Neural cell (in vitro differentiated cells): ENCODE data around the gene PPFIA4. TPM values are rescaled to one million over a fixed set of nuclear protein-coding genes. Genes with fewer than 3 reads are reported as not detected.

Source experiments
- H2AFZ ChIP-seq: fragments of 200-600, 300-800 bp; sonication (generic), shearing (Covaris generic); 2 replicates; pipeline ENCODE4 v1.6.0; 2014; ENCODE audit warnings: low read depth, mild to moderate bottlenecking, antibody characterized with exemption, low read length, moderate library complexity
- H3F3A ChIP-seq: fragments of 200-600 bp; shearing (Covaris generic); 2 replicates; pipeline ENCODE4 v1.6.1; 2016; ENCODE audit warnings: mild to moderate bottlenecking, moderate library complexity, mixed read lengths, antibody characterized with exemption, low read length; ENCODE audit not compliant: insufficient read depth, poor library complexity, severe bottlenecking
- H3K27ac ChIP-seq: fragments of 200-600, 300-800 bp; sonication (generic), shearing (Covaris generic); 2 replicates; pipeline ENCODE4 v1.5.1; 2014; ENCODE audit warnings: mild to moderate bottlenecking, low read length, moderate library complexity
- H3K27me3 ChIP-seq: fragments of 300-800, 200-600 bp; sonication (generic), shearing (Covaris generic); 2 replicates; pipeline ENCODE4 v1.6.0; 2014; ENCODE audit warnings: mild to moderate bottlenecking, low read depth, low read length, moderate library complexity; ENCODE audit not compliant: insufficient read depth
- H3K36me3 ChIP-seq: fragments of 300-800, 200-600 bp; sonication (generic), shearing (Covaris generic); 2 replicates; pipeline ENCODE4 v1.5.1; 2014; ENCODE audit warnings: mild to moderate bottlenecking, antibody characterized with exemption, low read length, moderate library complexity; ENCODE audit not compliant: insufficient read depth
- H3K4me2 ChIP-seq: fragments of 300-800, 200-600 bp; sonication (generic), shearing (Covaris generic); 2 replicates; pipeline ENCODE4 v1.6.0; 2014; ENCODE audit warnings: mild to moderate bottlenecking, low read length
- H3K4me3 ChIP-seq: fragments of 300-800, 200-600 bp; sonication (generic), shearing (Covaris generic); 2 replicates; pipeline ENCODE4 v1.5.1; 2014; ENCODE audit warnings: mild to moderate bottlenecking, low read length, moderate library complexity
- H3K79me2 ChIP-seq: fragments of 200-600 bp; shearing (Covaris generic); replicated peaks from 2 replicates; pipeline ENCODE4 v1.6.0; 2014; ENCODE audit warnings: mild to moderate bottlenecking, low read length, moderate library complexity; ENCODE audit not compliant: insufficient read depth
- H3K9ac ChIP-seq: fragments of 300-800, 200-600 bp; sonication (generic), shearing (Covaris generic); 2 replicates; pipeline ENCODE4 v1.6.1; 2016; ENCODE audit warnings: mild to moderate bottlenecking, low read length, mixed read lengths
- H3K9me2 ChIP-seq: fragments of 200-600 bp; shearing (Covaris generic); 2 replicates; pipeline ENCODE4 v1.6.1; 2016; ENCODE audit warnings: mild to moderate bottlenecking, low read length, mixed read lengths; ENCODE audit not compliant: insufficient read depth
- H3K9me3 ChIP-seq: fragments of 200-600, 300-800 bp; sonication (generic), shearing (Covaris generic); 2 replicates; pipeline ENCODE4 v1.6.1; 2016; ENCODE audit warnings: mild to moderate bottlenecking, mixed run types, low read length, moderate library complexity, mixed read lengths
- H4K20me1 ChIP-seq: fragments of 200-600 bp; shearing (Covaris generic); 2 replicates; pipeline ENCODE4 v1.6.1; 2016; ENCODE audit warnings: mild to moderate bottlenecking, mixed run types; ENCODE audit not compliant: insufficient read depth
- EP300 ChIP-seq: fragments of 450-650 bp; conservative IDR thresholded peaks from 2 replicates; pipeline ENCODE4 v1.6.1; 2014; ENCODE audit warnings: antibody characterized with exemption, mild to moderate bottlenecking, moderate library complexity; ENCODE audit not compliant: poor library complexity, severe bottlenecking
- EZH2 ChIP-seq: fragments of 200-600, 300-800 bp; shearing (Covaris generic), sonication (generic); IDR thresholded peaks from 2 replicates; pipeline ENCODE4 v1.6.1; 2014; ENCODE audit warnings: antibody characterized with exemption, low read length, borderline replicate concordance, mild to moderate bottlenecking; ENCODE audit not compliant: insufficient read depth, poor library complexity, severe bottlenecking
- MXI1 ChIP-seq: fragments of 450-650 bp; conservative IDR thresholded peaks from 2 replicates; pipeline ENCODE4 v1.6.1; 2014; ENCODE audit warnings: antibody characterized with exemption, mild to moderate bottlenecking; ENCODE audit not compliant: poor library complexity, severe bottlenecking
- POLR2AphosphoS5 ChIP-seq: IDR thresholded peaks from 2 replicates; pipeline ENCODE4 v1.6.1; 2012
- RAD21 ChIP-seq: fragments of 450-650 bp; conservative IDR thresholded peaks from 2 replicates; pipeline ENCODE4 v1.6.1; 2014; ENCODE audit warnings: antibody characterized with exemption, mild to moderate bottlenecking, moderate library complexity
- SMC3 ChIP-seq: fragments of 450-650 bp; conservative IDR thresholded peaks from 2 replicates; pipeline ENCODE4 v1.6.1; 2014; ENCODE audit warnings: antibody characterized with exemption, mild to moderate bottlenecking, moderate library complexity; ENCODE audit not compliant: poor library complexity
- TAF1 ChIP-seq: IDR thresholded peaks from 2 replicates; pipeline ENCODE4 v1.6.1; 2012; ENCODE audit warnings: low read depth
- polyA plus RNA-seq: library from polyadenylated mRNA; depleted of rRNA; stranded (reverse); fragments of >200 nt; gene quantifications from 2 replicates; pipeline ENCODE4 v1.2.3, GENCODE V29; 2014
- TF ChIP-seq, protein P1 (sequence below): IDR thresholded peaks from 2 replicates; pipeline ENCODE4 v1.6.1; 2012; ENCODE audit warnings: borderline replicate concordance
- TF ChIP-seq, protein P2 (sequence below): fragments of 450-650 bp; IDR thresholded peaks from 2 replicates; pipeline ENCODE4 v1.5.1; 2014; ENCODE audit warnings: antibody characterized with exemption, mild to moderate bottlenecking, moderate library complexity; ENCODE audit not compliant: poor library complexity, severe bottlenecking

PPFIA4 gene
- polyA plus RNA-seq, 1 donor from 2014 or later, result 1.6 TPM

- no peaks in the 10 kb centered on the region for H3F3A ChIP-seq
- no peaks in the 10 kb centered on the region for H3K9me2 ChIP-seq
- no peak overlapping the region for H3K27ac ChIP-seq
- H2AFZ ChIP-seq, result no peak overlapping the region
- TF ChIP-seq, protein P1, sequence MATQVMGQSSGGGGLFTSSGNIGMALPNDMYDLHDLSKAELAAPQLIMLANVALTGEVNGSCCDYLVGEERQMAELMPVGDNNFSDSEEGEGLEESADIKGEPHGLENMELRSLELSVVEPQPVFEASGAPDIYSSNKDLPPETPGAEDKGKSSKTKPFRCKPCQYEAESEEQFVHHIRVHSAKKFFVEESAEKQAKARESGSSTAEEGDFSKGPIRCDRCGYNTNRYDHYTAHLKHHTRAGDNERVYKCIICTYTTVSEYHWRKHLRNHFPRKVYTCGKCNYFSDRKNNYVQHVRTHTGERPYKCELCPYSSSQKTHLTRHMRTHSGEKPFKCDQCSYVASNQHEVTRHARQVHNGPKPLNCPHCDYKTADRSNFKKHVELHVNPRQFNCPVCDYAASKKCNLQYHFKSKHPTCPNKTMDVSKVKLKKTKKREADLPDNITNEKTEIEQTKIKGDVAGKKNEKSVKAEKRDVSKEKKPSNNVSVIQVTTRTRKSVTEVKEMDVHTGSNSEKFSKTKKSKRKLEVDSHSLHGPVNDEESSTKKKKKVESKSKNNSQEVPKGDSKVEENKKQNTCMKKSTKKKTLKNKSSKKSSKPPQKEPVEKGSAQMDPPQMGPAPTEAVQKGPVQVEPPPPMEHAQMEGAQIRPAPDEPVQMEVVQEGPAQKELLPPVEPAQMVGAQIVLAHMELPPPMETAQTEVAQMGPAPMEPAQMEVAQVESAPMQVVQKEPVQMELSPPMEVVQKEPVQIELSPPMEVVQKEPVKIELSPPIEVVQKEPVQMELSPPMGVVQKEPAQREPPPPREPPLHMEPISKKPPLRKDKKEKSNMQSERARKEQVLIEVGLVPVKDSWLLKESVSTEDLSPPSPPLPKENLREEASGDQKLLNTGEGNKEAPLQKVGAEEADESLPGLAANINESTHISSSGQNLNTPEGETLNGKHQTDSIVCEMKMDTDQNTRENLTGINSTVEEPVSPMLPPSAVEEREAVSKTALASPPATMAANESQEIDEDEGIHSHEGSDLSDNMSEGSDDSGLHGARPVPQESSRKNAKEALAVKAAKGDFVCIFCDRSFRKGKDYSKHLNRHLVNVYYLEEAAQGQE, result no peak
- TF ChIP-seq POLR2AphosphoS5 (no peak), MXI1 (no peak), EP300 (no peak), TAF1 (no peak), EZH2 (no peak), RAD21 (no peak), SMC3 (no peak)
- TF ChIP-seq, protein P2, sequence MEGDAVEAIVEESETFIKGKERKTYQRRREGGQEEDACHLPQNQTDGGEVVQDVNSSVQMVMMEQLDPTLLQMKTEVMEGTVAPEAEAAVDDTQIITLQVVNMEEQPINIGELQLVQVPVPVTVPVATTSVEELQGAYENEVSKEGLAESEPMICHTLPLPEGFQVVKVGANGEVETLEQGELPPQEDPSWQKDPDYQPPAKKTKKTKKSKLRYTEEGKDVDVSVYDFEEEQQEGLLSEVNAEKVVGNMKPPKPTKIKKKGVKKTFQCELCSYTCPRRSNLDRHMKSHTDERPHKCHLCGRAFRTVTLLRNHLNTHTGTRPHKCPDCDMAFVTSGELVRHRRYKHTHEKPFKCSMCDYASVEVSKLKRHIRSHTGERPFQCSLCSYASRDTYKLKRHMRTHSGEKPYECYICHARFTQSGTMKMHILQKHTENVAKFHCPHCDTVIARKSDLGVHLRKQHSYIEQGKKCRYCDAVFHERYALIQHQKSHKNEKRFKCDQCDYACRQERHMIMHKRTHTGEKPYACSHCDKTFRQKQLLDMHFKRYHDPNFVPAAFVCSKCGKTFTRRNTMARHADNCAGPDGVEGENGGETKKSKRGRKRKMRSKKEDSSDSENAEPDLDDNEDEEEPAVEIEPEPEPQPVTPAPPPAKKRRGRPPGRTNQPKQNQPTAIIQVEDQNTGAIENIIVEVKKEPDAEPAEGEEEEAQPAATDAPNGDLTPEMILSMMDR, result no peak
- no peaks in the 10 kb centered on the region for H3K36me3 ChIP-seq
- no peaks in the 10 kb centered on the region for H3K9me3 ChIP-seq
- no peaks in the 10 kb centered on the region for H4K20me1 ChIP-seq
- H3K27me3 ChIP-seq, result no peaks in the 10 kb centered on the region
- no peak overlapping the region for H3K4me3 ChIP-seq
- H3K4me2 ChIP-seq, result no peak overlapping the region
- no peak overlapping the region for H3K9ac ChIP-seq
- H3K79me2 ChIP-seq, result no peaks in the 10 kb centered on the region
Observed at GRCh38 chr1:203065191-203065590, 38.9 kb downstream of the PPFIA4 start.

DNA sequence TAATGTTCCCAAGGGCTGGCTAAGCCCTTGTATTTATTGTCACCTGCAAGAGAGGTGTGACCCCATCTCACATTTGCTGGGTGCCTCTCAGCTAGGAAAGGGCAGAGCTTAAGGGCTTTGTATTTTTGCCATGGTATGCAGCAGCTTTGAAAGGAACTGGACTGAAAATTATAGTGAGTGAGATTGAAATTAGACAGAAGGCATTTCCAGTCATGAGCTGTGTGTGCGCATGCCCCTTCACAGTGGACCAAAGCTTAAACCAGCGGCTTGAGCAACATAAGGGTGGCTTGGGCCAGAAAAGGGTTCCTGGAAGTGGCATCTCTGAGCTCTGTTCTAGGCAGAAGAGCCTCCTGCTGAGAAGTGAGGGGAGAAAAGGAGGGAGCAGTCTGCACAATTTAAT is 39.7 kb downstream of the PPFIA4 start:
- H3K9me2 ChIP-seq, result no peaks in the 10 kb centered on the region
- no peaks in the 10 kb centered on the region for H3K27me3 ChIP-seq
- H3K9me3 ChIP-seq, result no peaks in the 10 kb centered on the region
- no peak overlapping the region for H3K27ac ChIP-seq
- H3K4me3 ChIP-seq, result no peak overlapping the region
- no peaks in the 10 kb centered on the region for H4K20me1 ChIP-seq
- H3K4me2 ChIP-seq, result no peak overlapping the region
- H3K9ac ChIP-seq, result no peak overlapping the region
- H3K79me2 ChIP-seq, result no peaks in the 10 kb centered on the region
- no peaks in the 10 kb centered on the region for H3K36me3 ChIP-seq
- no peaks in the 10 kb centered on the region for H3F3A ChIP-seq
- no peak overlapping the region for H2AFZ ChIP-seq
- no peak for TF ChIP-seq EZH2
- TF ChIP-seq RAD21, result no peak
- TF ChIP-seq SMC3, result no peak
- TF ChIP-seq, protein P2, result no peak
- no peak for TF ChIP-seq TAF1
- TF ChIP-seq EP300, result no peak
- no peak for TF ChIP-seq MXI1
- TF ChIP-seq, protein P1, result no peak
- TF ChIP-seq POLR2AphosphoS5, result no peak
